Measurements from ENCODE around the gene ALKBH3.

The ALKBH3 gene

DNA sequence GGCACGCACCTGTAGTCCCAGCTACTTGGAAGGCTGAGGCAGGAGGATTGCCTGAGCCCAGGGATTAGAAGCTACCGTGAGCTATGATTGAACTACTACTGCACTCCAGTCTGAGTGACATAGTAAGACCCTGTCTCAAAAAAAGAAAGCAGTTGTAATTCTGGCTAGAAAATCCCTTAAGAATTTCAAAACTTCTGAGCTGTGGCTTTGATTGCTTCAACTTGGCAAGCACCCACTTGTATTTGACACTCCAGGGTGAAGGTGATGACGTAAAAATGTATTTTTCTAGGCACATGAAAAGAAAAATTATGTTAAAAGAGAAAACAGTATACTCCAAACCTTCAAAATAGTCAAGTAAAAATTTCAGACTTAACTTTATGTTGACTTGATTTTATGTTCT lies 23.6 kb upstream of the ALKBH3 start:
- WGBS, 2 experiments (ENCODE audit: insufficient coverage in 2 of 2): 84 to 100% methylated on average over 2 of the region's 3 CpGs
- Histone ChIP-seq H3K36me3 (ENCODE audit: control insufficient read depth, insufficient read depth, low read length) (peaks cover 46% of the 10 kb centered on the region), H3K27ac (ENCODE audit: low read depth, low read length, severe bottlenecking) (no peak overlapping the region), H3K9me3 (ENCODE audit: control insufficient read depth, low read length) (no peaks in the 10 kb centered on the region), H3K4me3 (ENCODE audit: extremely low read depth, insufficient read depth, low read length, poor library complexity, severe bottlenecking) (no peak overlapping the region), H3K4me1 (ENCODE audit: control insufficient read depth, insufficient read depth, low read length, poor library complexity, severe bottlenecking) (no peaks in the 10 kb centered on the region)

DNA sequence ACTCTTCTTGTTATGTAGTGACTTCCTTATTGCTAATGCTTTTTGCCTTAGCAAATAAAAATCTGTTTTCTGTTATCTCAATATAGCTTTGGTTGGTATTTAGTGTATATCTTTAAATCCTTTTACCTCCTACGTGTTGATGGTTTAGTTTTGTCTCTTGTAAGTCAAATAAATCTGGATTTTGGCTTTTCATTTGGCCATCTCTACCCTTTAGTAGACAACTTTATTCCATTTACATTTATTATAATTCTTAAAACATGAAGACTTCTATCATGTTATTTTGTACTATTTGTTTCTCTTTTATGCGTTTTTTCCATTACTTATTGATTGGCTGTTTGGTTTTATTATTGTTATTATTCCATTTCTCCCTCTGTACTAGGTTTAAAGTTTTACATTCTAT lies 19.5 kb upstream of the ALKBH3 start:
- H3K27ac ChIP-seq (ENCODE audit: low read depth, low read length, severe bottlenecking): no peak overlapping the region
- peaks cover 19% of the 10 kb centered on the region for H3K36me3 ChIP-seq (ENCODE audit: control insufficient read depth, insufficient read depth, low read length)
- no CpG with 5 or more reads among the region's 2 CpGs for WGBS, 2 experiments (ENCODE audit: insufficient coverage in 2 of 2)
- no peak overlapping the region for H3K4me3 ChIP-seq (ENCODE audit: extremely low read depth, insufficient read depth, low read length, poor library complexity, severe bottlenecking)
- H3K4me1 ChIP-seq (ENCODE audit: control insufficient read depth, insufficient read depth, low read length, poor library complexity, severe bottlenecking): no peaks in the 10 kb centered on the region
- H3K9me3 ChIP-seq (ENCODE audit: control insufficient read depth, low read length): no peaks in the 10 kb centered on the region

DNA sequence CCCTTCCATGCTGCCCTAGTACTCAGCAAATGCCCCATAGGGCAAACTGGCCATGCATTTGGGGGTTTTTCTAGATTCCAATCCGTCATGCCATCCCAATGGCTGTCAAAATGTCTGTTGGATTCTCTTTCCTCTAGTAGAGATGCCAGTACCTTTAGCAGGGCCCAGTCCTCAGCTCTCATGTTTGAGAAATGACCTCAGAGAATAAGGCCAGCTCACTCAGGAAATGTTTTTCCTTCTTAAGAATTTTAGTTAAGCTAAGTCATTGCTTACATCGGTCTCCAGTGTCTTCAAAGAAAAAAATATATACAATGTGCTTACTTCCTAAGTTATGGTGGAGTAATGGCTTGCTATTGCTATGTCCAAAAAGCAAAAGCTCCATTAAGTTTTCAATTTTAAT lies 14.1 kb upstream of the ALKBH3 start:
- no peak overlapping the region for H3K27ac ChIP-seq (ENCODE audit: low read depth, low read length, severe bottlenecking)

DNA sequence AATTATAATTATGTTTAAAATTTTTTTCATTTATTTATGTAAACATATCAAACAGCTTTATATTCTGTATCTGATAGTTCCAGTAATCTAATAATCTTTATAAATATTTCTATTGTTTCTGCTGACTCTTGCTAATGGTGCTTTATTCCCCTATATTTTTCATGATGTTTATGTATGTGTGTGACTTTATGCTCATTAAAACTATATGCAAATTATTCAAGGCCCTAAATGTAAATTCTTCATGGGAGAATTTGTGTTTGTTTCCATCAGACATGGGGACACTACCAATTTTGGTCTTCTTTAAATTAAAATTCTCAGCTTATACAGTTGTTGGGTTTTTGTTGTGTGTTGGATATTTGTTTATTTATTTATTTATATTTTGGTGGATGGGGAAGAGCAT lies 13.7 kb upstream of the ALKBH3 start:
- Histone ChIP-seq H3K36me3 (ENCODE audit: control insufficient read depth, insufficient read depth, low read length) (no peaks in the 10 kb centered on the region), H3K27ac (ENCODE audit: low read depth, low read length, severe bottlenecking) (no peak overlapping the region), H3K4me1 (ENCODE audit: control insufficient read depth, insufficient read depth, low read length, poor library complexity, severe bottlenecking) (no peaks in the 10 kb centered on the region), H3K4me3 (ENCODE audit: extremely low read depth, insufficient read depth, low read length, poor library complexity, severe bottlenecking) (no peak overlapping the region), H3K9me3 (ENCODE audit: control insufficient read depth, low read length) (no peaks in the 10 kb centered on the region)

More for the DNA sequence above, 14.1 kb upstream of the ALKBH3 start:
- Histone ChIP-seq H3K9me3 (ENCODE audit: control insufficient read depth, low read length) (no peaks in the 10 kb centered on the region), H3K36me3 (ENCODE audit: control insufficient read depth, insufficient read depth, low read length) (no peaks in the 10 kb centered on the region), H3K4me3 (ENCODE audit: extremely low read depth, insufficient read depth, low read length, poor library complexity, severe bottlenecking) (no peak overlapping the region), H3K4me1 (ENCODE audit: control insufficient read depth, insufficient read depth, low read length, poor library complexity, severe bottlenecking) (no peaks in the 10 kb centered on the region)
- WGBS, 2 experiments (ENCODE audit: insufficient coverage in 2 of 2): 73 to 100% methylated on average over 1 of the region's 2 CpGs

DNA sequence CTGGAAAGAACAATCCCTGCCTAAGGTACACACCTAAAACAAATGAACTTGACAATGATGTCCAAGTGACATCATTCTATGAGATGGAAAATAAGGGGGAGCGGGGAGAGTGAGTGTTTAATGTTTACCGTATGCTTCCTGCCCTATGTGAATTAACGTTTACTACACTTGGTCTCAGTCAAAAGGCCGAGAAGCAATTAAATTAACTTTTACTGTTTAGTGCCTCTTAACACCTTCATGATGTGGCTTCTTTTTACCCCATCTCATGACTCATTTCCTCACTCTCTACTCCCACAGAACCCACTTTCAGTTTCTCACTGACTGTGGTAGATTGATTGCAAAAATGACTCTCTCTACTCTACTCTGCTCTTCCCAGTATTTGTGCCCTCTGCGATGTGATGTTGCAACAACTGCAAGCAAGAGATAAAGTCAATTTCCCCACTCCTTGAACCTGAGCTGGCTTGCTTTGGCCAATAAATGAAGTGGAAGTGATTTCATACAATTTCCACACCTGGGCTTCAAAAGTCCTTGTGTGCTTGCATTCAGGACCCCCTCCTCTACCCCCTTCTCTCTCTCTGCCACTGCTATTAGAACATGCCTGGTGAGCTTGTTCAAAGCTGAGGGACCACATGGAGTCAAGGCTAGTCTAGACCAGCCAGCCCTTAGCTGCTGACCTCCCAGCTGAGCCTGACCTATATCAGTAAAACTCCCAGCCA lies 11.6 kb upstream of the ALKBH3 start:
- WGBS, 2 experiments (ENCODE audit: insufficient coverage in 2 of 2): 58 to 100% methylated on average over 1 to 4 of the region's 5 CpGs
- no peaks in the 10 kb centered on the region for H3K9me3 ChIP-seq (ENCODE audit: control insufficient read depth, low read length)
- H3K4me3 ChIP-seq (ENCODE audit: extremely low read depth, insufficient read depth, low read length, poor library complexity, severe bottlenecking): no peak overlapping the region

DNA sequence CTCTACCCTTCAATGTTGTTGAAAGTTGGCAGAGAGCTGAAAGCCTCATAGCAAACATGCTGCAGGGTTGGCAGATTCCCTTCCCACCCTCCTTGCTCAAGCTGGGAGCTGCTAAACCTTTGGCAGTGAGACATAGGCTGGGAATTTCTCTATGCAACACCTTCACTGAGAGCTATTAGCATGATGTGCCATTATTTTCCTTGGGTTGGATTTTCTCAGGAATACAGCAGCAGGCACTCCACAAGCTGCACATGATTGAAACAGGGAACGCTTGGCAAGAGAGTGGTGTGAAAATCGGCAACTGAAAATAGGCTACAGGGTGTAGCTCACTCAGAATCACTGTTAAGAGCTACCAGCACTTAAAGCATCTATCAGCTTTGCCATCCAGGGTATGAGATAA lies 9.6 kb upstream of the ALKBH3 start:
- H3K4me1 ChIP-seq (ENCODE audit: control insufficient read depth, insufficient read depth, low read length, poor library complexity, severe bottlenecking): no peaks in the 10 kb centered on the region
- H3K9me3 ChIP-seq (ENCODE audit: control insufficient read depth, low read length): no peaks in the 10 kb centered on the region
- WGBS, 2 experiments (ENCODE audit: insufficient coverage in 2 of 2): 83% methylated on average over 2 of the region's 2 CpGs; no CpG with 5 or more reads in 1 of the 2 experiments
- no peaks in the 10 kb centered on the region for H3K36me3 ChIP-seq (ENCODE audit: control insufficient read depth, insufficient read depth, low read length)
- H3K4me3 ChIP-seq (ENCODE audit: extremely low read depth, insufficient read depth, low read length, poor library complexity, severe bottlenecking): no peak overlapping the region
- H3K27ac ChIP-seq (ENCODE audit: low read depth, low read length, severe bottlenecking): no peak overlapping the region

More for the DNA sequence above, 11.6 kb upstream of the ALKBH3 start:
- H3K36me3 ChIP-seq (ENCODE audit: control insufficient read depth, insufficient read depth, low read length): no peaks in the 10 kb centered on the region
- no peaks in the 10 kb centered on the region for H3K4me1 ChIP-seq (ENCODE audit: control insufficient read depth, insufficient read depth, low read length, poor library complexity, severe bottlenecking)
- no peak overlapping the region for H3K27ac ChIP-seq (ENCODE audit: low read depth, low read length, severe bottlenecking)

DNA sequence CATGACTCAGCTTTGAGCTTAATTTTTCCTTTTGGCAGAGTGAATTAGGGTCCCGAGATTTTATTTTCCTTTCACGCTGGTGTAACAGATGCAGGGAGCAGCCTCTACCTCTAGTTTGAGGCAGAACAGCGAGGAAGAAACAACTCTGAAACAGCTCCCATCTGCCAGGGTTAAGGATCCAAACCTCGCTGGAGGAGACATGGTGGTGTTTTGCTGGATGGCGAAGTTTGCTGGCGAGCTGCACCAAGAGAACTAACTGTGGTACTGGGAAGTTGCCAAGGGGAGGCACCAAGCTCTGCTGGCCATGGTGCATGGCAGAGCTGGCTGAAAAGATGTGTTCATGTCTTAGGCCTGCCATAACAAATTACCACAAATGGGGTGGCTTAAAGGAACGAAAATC lies 7.6 kb upstream of the ALKBH3 start:
- Histone ChIP-seq H3K9me3 (ENCODE audit: control insufficient read depth, low read length) (no peaks in the 10 kb centered on the region), H3K27ac (ENCODE audit: low read depth, low read length, severe bottlenecking) (no peak overlapping the region), H3K4me1 (ENCODE audit: control insufficient read depth, insufficient read depth, low read length, poor library complexity, severe bottlenecking) (no peaks in the 10 kb centered on the region), H3K4me3 (ENCODE audit: extremely low read depth, insufficient read depth, low read length, poor library complexity, severe bottlenecking) (no peak overlapping the region), H3K36me3 (ENCODE audit: control insufficient read depth, insufficient read depth, low read length) (no peaks in the 10 kb centered on the region)
- 79 to 90% methylated on average over 4 to 7 of the region's 7 CpGs for WGBS, 2 experiments (ENCODE audit: insufficient coverage in 2 of 2)

DNA sequence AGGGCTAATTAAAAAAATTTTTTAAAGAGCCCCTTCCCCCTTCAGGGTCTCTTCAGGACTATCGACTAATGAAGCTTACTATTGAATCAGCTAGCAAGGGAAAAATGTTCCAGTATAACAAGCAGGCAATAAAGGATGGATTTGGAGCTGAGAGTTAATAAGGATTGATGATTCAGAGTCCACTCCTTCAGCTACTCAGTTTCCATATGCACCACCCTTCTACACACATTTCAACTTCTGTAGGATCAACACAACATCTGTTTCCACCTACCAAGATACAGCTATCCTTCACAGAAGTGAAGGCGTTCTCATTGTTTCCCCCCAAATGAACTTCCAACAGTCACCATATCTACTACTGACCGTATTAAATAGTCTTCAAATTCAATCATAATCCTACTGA lies 6.6 kb upstream of the ALKBH3 start:
- WGBS, 2 experiments (ENCODE audit: insufficient coverage in 2 of 2): 86 to 88% methylated on average over 1 of the region's 3 CpGs
- H3K9me3 ChIP-seq (ENCODE audit: control insufficient read depth, low read length): no peaks in the 10 kb centered on the region
- H3K4me3 ChIP-seq (ENCODE audit: extremely low read depth, insufficient read depth, low read length, poor library complexity, severe bottlenecking): no peak overlapping the region
- H3K27ac ChIP-seq (ENCODE audit: low read depth, low read length, severe bottlenecking): no peak overlapping the region
- no peaks in the 10 kb centered on the region for H3K4me1 ChIP-seq (ENCODE audit: control insufficient read depth, insufficient read depth, low read length, poor library complexity, severe bottlenecking)
- no peaks in the 10 kb centered on the region for H3K36me3 ChIP-seq (ENCODE audit: control insufficient read depth, insufficient read depth, low read length)

DNA sequence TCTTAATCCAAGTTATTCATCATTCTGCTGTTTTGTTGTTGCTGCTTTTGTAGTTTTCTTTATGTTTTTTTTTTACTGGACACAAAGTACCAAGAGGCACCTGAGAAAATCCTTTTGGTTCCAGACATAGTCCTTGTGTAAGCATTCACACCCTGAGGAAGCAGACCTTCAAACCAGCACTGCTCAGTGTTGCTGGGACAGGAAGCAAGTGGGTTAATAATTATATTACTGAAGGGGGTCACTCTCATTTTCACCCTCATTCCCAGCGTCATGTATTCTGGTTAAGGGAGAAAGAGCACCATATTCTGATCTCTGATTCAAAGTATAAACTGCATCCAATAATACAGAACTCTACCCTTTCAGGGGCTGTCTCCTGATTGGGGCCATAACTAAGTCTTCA lies 5.9 kb upstream of the ALKBH3 start:
- Histone ChIP-seq H3K4me1 (ENCODE audit: control insufficient read depth, insufficient read depth, low read length, poor library complexity, severe bottlenecking) (no peaks in the 10 kb centered on the region), H3K9me3 (ENCODE audit: control insufficient read depth, low read length) (no peaks in the 10 kb centered on the region), H3K36me3 (ENCODE audit: control insufficient read depth, insufficient read depth, low read length) (no peaks in the 10 kb centered on the region), H3K27ac (ENCODE audit: low read depth, low read length, severe bottlenecking) (no peak overlapping the region), H3K4me3 (ENCODE audit: extremely low read depth, insufficient read depth, low read length, poor library complexity, severe bottlenecking) (no peak overlapping the region)
- WGBS, 2 experiments (ENCODE audit: insufficient coverage in 2 of 2): 60% methylated on average over 1 of the region's 1 CpG; no CpG with 5 or more reads in 1 of the 2 experiments

DNA sequence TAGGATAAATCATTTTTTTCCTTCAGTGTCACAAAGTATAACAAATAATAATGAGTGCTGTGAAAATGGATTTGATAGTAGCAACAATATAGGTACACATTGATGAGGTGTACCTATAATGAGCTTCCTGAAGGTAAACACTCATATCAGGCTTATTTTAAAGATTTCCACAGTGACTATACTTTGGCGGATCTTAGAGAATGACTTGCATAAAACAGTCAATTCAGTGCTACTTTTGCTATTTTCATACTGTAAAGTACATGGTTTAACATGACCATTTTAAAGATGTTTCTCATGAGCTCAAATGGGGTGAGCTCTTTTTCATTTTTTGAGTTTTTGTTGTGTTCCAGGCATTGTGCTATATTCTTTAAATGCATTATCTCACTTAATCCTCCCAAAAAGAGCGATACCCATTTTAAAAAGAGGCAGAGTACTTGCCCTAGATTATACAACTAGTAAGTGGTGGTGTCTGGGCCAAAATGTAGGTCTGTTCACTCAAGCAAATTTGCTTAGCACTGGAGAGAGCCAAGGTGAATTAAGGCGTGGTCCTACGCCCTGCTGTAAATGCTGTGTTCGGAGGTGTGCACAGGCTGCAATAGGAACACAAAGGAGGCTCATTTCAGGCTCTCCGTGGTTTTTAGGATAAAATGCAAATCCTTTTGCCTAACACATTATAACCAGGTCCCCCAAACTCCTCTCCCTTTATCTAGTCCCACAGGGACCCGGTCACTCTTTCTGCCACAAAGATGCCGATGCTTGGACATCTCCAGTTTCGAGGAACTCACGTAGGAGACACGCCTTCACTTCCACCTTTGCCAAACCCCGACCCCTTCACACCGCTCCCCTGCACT lies 617 bp upstream of the ALKBH3 start:
- Histone ChIP-seq H3K9me3 (ENCODE audit: control insufficient read depth, low read length) (peaks cover 4% of the 10 kb centered on the region), H3K36me3 (ENCODE audit: control insufficient read depth, insufficient read depth, low read length) (peaks cover 20% of the 10 kb centered on the region), H3K27ac (ENCODE audit: low read depth, low read length, severe bottlenecking) (no peak overlapping the region), H3K4me3 (ENCODE audit: extremely low read depth, insufficient read depth, low read length, poor library complexity, severe bottlenecking) (peak overlapping the region; percentile 86), H3K4me1 (ENCODE audit: control insufficient read depth, insufficient read depth, low read length, poor library complexity, severe bottlenecking) (peaks cover 5% of the 10 kb centered on the region)
- WGBS, 2 experiments (ENCODE audit: insufficient coverage in 2 of 2): 42 to 58% methylated on average over 11 of the region's 13 CpGs

DNA sequence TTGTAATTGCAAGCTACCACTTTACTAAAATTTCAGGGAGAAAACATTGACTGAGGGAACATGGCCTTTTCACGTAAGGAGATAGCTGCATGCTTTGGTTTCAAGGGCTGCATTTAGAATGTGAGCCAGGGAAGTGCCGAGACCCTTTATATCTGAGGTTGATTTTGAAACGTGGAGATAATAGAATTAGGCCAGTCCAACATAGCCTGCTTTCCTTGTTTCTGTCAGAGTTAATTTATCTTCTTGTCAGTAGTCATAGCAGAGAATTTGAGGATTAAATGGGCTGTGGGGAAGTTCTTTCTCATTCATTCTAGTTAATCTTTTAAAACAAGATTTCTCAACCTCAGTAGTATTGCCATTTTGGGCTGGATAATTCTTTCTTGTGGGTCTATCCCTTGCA lies 12.2 kb downstream of the ALKBH3 start:
- Histone ChIP-seq H3K4me3 (ENCODE audit: extremely low read depth, insufficient read depth, low read length, poor library complexity, severe bottlenecking) (no peak overlapping the region), H3K27ac (ENCODE audit: low read depth, low read length, severe bottlenecking) (no peak overlapping the region), H3K4me1 (ENCODE audit: control insufficient read depth, insufficient read depth, low read length, poor library complexity, severe bottlenecking) (no peaks in the 10 kb centered on the region), H3K9me3 (ENCODE audit: control insufficient read depth, low read length) (no peaks in the 10 kb centered on the region), H3K36me3 (ENCODE audit: control insufficient read depth, insufficient read depth, low read length) (peaks cover 60% of the 10 kb centered on the region)
- 33% methylated on average over 2 of the region's 3 CpGs; no CpG with 5 or more reads in 1 of the 2 experiments for WGBS, 2 experiments (ENCODE audit: insufficient coverage in 2 of 2)
